K562 (cell line): Measurements from ENCODE around the gene SMIM35. TPM values are rescaled to one million over a fixed set of nuclear protein-coding genes. Genes with fewer than 3 reads are reported as not detected.

Source experiments
- BCL6 ChIP-seq: fragments of 250-450 bp; sonication (Bioruptor Pico); IDR thresholded peaks from 2 replicates; pipeline ENCODE4 v1.4.0; 2020
- DIDO1 ChIP-seq: fragments of 450-650 bp; IDR thresholded peaks from 2 replicates; pipeline ENCODE4 v1.6.1; 2016; ENCODE audit warnings: low read depth, missing biosample characterization, missing genetic modification characterization
- DPF2 ChIP-seq: fragments of 450-650 bp; IDR thresholded peaks from 2 replicates; pipeline ENCODE4 v1.6.1; 2016
- ETV1 ChIP-seq: fragments of 450-650 bp; conservative IDR thresholded peaks from 2 replicates; pipeline ENCODE4 v1.6.1; 2016; ENCODE audit warnings: missing genetic modification characterization, control low read depth, low read depth, missing compliant biosample characterization
- GTF2F1 ChIP-seq: IDR thresholded peaks from 2 replicates; pipeline ENCODE4 v1.6.1; 2011; ENCODE audit warnings: low read depth, low read length, improper control_type of control experiment
- HDAC1 ChIP-seq, 2 experiments: fragments of 450-650 bp; IDR thresholded peaks; 2 replicates each; pipeline ENCODE4 v1.6.1; 2016 to 2017; ENCODE audit warnings: inconsistent platforms in 1 of 2, mild to moderate bottlenecking in 1 of 2, moderate library complexity in 1 of 2
- HDAC8 ChIP-seq: fragments of 450-650 bp; IDR thresholded peaks from 2 replicates; pipeline ENCODE4 v1.6.1; 2016; ENCODE audit warnings: mild to moderate bottlenecking, missing genetic modification characterization, moderate library complexity, missing compliant biosample characterization
- KHSRP ChIP-seq: fragments of 450-650 bp; IDR thresholded peaks from 2 replicates; pipeline ENCODE4 v1.6.1; 2017
- MAFK ChIP-seq: IDR thresholded peaks from 2 replicates; pipeline ENCODE4 v1.6.1; 2011; ENCODE audit warnings: low read length, improper control_type of control experiment
- MTA1 ChIP-seq: fragments of 450-650 bp; IDR thresholded peaks from 2 replicates; pipeline ENCODE4 v1.6.1; 2017; ENCODE audit warnings: borderline replicate concordance
- PCBP2 ChIP-seq: fragments of 200-400 bp; formaldehyde crosslinking; IDR thresholded peaks from 2 replicates; pipeline ENCODE4 v1.6.1; 2018; ENCODE audit warnings: low read length, low read depth, mild to moderate bottlenecking, moderate library complexity; ENCODE audit not compliant: poor library complexity, severe bottlenecking
- PML ChIP-seq: IDR thresholded peaks from 2 replicates; pipeline ENCODE4 v1.6.1; 2012; ENCODE audit warnings: low read length, inconsistent platforms
- SFPQ ChIP-seq: fragments of 200-400 bp; formaldehyde crosslinking; IDR thresholded peaks from 2 replicates; pipeline ENCODE4 v1.6.1; 2017; ENCODE audit warnings: mild to moderate bottlenecking, low read depth, low read length, moderate library complexity
- SRSF7 ChIP-seq: fragments of 200-400 bp; formaldehyde crosslinking; optimal IDR thresholded peaks from 2 replicates; pipeline ENCODE3; 2017; ENCODE audit warnings: mild to moderate bottlenecking, low read depth, low read length
- SUPT5H ChIP-seq: fragments of 450-650 bp; IDR thresholded peaks from 2 replicates; pipeline ENCODE4 v1.6.1; 2016
- TAF9B ChIP-seq: fragments of 450-650 bp; IDR thresholded peaks from 2 replicates; pipeline ENCODE4 v1.6.1; 2018; ENCODE audit warnings: mild to moderate bottlenecking; ENCODE audit not compliant: partially characterized antibody
- TCF3 ChIP-seq: sonication (generic); formaldehyde crosslinking; IDR thresholded peaks from 2 replicates; pipeline ENCODE4 v1.4.0; 2020; ENCODE audit warnings: mild to moderate bottlenecking, missing genetic modification reagents
- ZBTB26 ChIP-seq: fragments of 450-650 bp; formaldehyde crosslinking; IDR thresholded peaks from 2 replicates; pipeline ENCODE4 v1.4.0; 2022; ENCODE audit warnings: missing genetic modification characterization
- ZKSCAN8 ChIP-seq: fragments of 200-800 bp; sonication (Bioruptor generic); IDR thresholded peaks from 2 replicates; pipeline ENCODE4 v1.6.1; 2016; ENCODE audit warnings: missing genetic modification characterization, missing compliant biosample characterization
- ZNF143 ChIP-seq: sonication (generic); formaldehyde crosslinking; IDR thresholded peaks from 2 replicates; pipeline ENCODE4 v1.9.0; 2022; ENCODE audit warnings: mild to moderate bottlenecking, missing genetic modification reagents
- ZNF165 ChIP-seq: fragments of 250-450 bp; sonication (Bioruptor Pico); IDR thresholded peaks from 2 replicates; pipeline ENCODE4 v1.4.0; 2020; ENCODE audit warnings: borderline replicate concordance
- ZNF263 ChIP-seq: sonication (generic); formaldehyde crosslinking; IDR thresholded peaks from 2 replicates; pipeline ENCODE4 v1.8.0; 2022; ENCODE audit warnings: mild to moderate bottlenecking, missing genetic modification reagents, borderline replicate concordance
- ZNF347 ChIP-seq: fragments of 450-650 bp; formaldehyde crosslinking; IDR thresholded peaks from 2 replicates; pipeline ENCODE4 v1.4.0; 2020; ENCODE audit warnings: low read depth, mild to moderate bottlenecking, moderate library complexity
- ZNF668 ChIP-seq: fragments of 250-450 bp; sonication (Bioruptor Pico); IDR thresholded peaks from 2 replicates; pipeline ENCODE4 v1.8.0; 2022; ENCODE audit warnings: mild to moderate bottlenecking, inconsistent platforms
- ZNF75A ChIP-seq: fragments of 450-650 bp; formaldehyde crosslinking; IDR thresholded peaks from 2 replicates; pipeline ENCODE4 v1.4.0; 2020; ENCODE audit warnings: mild to moderate bottlenecking
- ZNF764 ChIP-seq: fragments of 250-450 bp; sonication (Bioruptor Pico); IDR thresholded peaks from 2 replicates; pipeline ENCODE4 v1.4.0; 2020; ENCODE audit warnings: low read depth, mild to moderate bottlenecking, moderate library complexity
- ZSCAN32 ChIP-seq: fragments of 450-650 bp; formaldehyde crosslinking; IDR thresholded peaks from 2 replicates; pipeline ENCODE4 v1.4.0; 2020; ENCODE audit warnings: mild to moderate bottlenecking, moderate library complexity
- polyA plus RNA-seq, 8 experiments: library from polyadenylated mRNA; depleted of rRNA in 4 of 8; stranded (reverse) in 5 of 8; unstranded in 3 of 8; fragments of >200 nt; fragmentation: Nextera tagmentation in 2 of 8; fragmentation: Illumina TruSeq in 1 of 8; extraction: Ambion mirVana in 2 of 8; extraction: Trizol in 1 of 8; gene quantifications; 2 replicates each; pipeline versions ENCODE4 v1.2.1 to v1.2.3, GENCODE V29; 2011 to 2014; ENCODE audit warnings: inconsistent platforms in 1 of 8, missing spikeins in 1 of 8
- total RNA-seq, 7 experiments: library from RNA; depleted of rRNA in 6 of 7; stranded (reverse); fragments of >200 nt in 6 of 7; fragmentation: Illumina TruSeq in 2 of 7; extraction: Trizol in 2 of 7; gene quantifications; 2 replicates each; pipeline versions ENCODE4 v1.2.1 to v1.2.3, GENCODE V29; 2011 to 2021; ENCODE audit warnings: low replicate concordance in 1 of 7
- TF ChIP-seq, protein P1 (sequence below): fragments of 450-650 bp; IDR thresholded peaks from 2 replicates; pipeline ENCODE4 v1.6.1; 2016; ENCODE audit warnings: missing biosample characterization, missing genetic modification characterization

SMIM35 gene
- total and polyA plus RNA-seq, 9 of the 15 experiments (the other 6 are each of a cell fraction or from before 2014, with no cell fraction given), result 0.03 TPM; not detected in 7

DNA sequence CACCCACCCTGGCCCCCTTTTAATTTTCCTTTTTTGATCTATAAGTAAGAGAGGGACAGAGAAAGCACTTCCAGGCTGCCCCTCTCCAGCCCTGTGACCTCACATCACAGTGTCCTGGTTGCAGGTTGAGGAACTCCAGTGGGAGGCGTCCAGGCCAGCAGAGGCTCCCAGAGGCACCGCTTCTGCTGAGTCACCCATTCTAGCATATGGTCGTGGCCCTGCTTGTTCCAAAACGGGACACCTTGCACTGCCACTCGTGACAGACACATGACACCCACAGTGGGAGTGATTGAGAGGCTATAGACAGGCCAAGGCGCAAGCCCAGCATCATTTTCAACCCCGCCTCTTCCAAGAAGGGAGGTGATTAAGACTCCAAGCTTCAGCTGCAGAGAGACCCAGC is 25.9 kb downstream of the SMIM35 start (continued):
- TF ChIP-seq ZNF143 (CRISPR knock-in tag) (no peak), DIDO1 (no peak), GTF2F1 (no peak), ZNF764 (CRISPR knock-in tag) (no peak), ZNF75A (no peak), BCL6 (CRISPR knock-in tag) (no peak), KHSRP (no peak), ZSCAN32 (CRISPR knock-in tag) (no peak), PML (no peak), ZKSCAN8 (no peak), TCF3 (CRISPR knock-in tag) (no peak), ZBTB26 (CRISPR knock-in tag) (no peak), DPF2 (0 out of 2 replicates have a peak, but pooled peaks have one; percentile 30), PCBP2 (no peak), TAF9B (no peak), SRSF7 (no peak), ZNF668 (no peak), HDAC8 (tag) (no peak), ETV1 (tag) (no peak), MAFK (peak; percentile 84), MTA1 (0 out of 2 replicates have a peak, but pooled peaks have one; percentile 56), SFPQ (no peak), ZNF347 (CRISPR knock-in tag) (no peak), SUPT5H (no peak), ZNF165 (CRISPR knock-in tag) (no peak), HDAC1 (IDR thresholded peaks at IDR 0.05) (peak in 1 of 2 experiments; percentile 38; a peak in 1 of 4 replicates), ZNF263 (CRISPR knock-in tag) (no peak)
- TF ChIP-seq, protein P1, sequence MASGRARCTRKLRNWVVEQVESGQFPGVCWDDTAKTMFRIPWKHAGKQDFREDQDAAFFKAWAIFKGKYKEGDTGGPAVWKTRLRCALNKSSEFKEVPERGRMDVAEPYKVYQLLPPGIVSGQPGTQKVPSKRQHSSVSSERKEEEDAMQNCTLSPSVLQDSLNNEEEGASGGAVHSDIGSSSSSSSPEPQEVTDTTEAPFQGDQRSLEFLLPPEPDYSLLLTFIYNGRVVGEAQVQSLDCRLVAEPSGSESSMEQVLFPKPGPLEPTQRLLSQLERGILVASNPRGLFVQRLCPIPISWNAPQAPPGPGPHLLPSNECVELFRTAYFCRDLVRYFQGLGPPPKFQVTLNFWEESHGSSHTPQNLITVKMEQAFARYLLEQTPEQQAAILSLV, result no peak
